T1000 (cell line): ENCODE results near the gene ASGR1.

Experiments
- DNase-seq: peaks from one replicate; lab custom pipeline; 2025; ENCODE audit warnings: mixed read lengths; lab: John Stamatoyannopoulos, UW

ASGR1 gene

DNA sequence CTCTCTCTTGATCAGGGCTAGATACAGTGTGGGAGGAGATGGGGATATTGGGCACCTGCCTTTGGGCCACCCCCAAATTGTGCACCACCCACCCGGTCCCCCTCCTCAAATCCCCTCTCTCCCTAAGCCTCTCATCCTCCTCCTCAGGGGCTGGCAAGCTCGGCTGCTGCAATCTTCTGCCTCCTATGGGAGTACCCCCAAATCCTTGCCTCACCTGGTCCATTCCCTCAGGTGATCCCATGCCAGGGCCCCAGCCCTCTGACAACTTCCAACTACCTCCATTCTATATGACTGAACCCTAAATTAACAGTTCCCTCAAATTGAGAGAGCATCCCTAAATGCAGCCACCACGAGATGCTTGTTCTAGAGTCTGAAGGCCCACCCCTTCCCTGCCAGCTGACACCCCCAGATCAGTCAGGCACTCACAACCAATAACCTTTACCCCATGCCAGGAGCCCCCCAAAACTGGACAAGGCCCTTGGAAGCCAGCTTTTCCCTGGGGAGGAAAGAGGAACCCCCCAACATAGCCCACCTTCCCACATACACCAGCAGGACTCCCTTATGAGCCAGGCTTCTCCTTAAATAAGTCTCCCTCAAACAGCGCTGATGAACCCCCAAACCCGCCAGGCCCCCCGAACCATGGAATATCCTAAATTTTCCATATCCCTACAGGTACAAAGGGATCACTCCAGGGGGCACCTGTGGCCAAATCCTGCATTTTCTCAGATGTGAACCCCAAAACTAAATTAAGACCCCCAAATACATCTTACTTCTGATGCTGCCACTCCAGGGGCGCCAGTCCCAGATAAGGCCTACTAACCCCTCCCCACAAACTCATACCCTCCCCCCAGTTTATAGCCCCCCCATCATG is 37.3 kb upstream of the ASGR1 start:
- DNase-seq, result no peak

DNA sequence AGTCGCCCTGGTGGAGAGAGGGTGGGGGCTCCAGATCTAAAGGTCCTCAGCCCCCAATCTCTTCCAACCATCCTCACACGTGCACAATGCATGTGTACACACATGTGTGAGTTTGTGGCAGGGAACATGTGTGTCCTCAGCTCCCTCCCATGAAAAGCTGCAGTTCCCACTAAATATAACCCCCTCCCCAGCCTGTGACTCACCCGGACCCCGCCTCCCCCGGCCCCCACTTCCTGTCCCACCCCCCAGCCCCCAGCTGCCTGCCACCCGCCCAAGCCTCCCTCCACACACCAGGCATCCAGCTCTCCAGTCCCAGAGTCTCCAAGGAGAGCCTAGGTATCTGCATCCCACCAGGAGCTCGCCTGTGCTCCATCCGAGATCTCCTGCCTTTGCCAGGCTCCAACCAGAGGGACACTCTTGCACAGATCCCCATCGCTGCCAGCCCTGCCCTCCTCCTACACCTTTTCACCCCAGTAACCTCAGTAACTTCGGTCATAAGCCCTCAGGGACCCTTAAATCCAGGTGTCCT is 36.5 kb upstream of the ASGR1 start:
- DNase-seq, result no peak

DNA sequence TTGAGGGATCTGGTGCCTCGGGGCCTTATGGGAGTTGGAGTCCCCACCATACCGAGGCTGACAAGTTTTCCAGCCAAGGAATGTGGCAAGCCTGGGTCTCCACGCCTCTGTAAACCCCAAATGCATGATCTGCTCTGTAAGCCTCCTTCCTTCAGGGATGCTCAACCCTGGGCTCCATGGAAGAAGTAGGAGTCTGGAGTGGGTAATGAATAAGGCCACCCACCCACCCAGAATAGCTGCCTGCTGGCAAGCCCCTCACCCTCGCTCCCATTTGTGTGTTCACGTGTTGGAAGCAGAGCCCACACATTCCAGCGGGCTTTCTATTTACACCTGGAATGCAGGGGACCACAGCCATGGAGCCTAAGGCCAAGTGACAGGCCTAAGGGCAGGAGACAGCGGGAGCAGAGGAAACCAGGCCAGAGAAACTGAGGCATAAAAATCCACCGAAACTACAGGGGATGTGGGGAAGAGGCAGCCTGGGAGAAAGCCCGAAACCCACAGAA is 36.0 kb upstream of the ASGR1 start:
- no peak for DNase-seq

DNA sequence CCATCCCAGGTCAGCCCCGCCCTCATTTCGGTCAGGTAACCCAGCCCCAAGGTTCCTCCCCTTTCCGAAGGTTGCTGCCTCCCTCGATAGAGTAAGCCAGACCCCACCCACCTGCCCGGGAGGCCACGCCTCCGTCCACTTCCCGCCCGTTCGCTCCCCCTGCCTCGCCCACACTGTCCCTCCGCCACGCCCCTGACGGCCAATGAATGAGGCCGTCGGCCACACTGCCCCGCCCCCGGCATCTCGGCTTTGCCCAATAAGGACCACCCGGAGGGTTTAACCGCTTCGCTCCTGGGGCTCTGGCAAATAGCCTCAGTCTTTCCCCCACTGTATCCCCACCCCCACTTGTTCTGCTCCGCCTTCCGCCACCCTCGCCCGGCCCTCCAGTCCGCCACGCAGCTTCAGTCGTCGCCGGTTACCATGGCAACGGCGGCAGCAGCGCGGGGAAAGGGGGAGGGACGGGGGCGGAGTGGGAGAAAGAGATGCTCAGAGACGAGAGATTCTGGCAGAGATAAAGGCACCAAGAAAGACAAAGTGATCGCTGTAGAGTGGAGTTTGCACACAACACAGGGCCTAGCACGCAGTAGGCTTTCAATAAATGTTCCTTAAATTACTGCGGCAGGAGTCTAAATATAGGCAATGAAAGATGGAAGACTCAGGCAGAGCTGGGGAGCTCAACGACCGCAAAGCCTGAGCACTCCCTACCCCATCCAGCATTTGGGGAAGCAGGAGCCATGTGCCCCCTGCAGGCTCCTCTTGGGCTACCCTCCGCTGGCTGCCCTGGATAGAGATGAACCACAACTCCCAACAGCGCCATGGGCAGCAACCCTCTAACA is 35.3 kb upstream of the ASGR1 start:
- DNase-seq, result peak; percentile 98

DNA sequence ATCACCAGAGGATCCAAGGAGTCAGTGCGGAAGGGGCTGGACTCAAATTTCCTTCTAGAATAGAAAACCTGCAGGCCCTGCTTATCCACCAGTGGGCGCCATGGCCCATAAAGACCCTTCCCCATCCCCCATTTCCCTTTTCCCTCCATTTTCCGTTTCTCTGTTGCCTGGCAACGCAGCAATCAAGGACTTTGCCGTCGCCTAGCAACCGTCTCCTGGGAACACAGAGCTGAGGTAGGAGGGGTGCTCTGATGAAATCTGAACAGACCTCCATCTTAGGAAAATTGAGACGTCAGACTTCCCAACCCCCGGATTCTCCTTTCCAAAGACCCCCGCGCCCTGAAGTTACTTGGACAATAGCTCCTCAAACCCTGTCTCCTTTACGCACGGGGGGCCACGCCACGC is 34.7 kb upstream of the ASGR1 start:
- DNase-seq, result peak; percentile 83

DNA sequence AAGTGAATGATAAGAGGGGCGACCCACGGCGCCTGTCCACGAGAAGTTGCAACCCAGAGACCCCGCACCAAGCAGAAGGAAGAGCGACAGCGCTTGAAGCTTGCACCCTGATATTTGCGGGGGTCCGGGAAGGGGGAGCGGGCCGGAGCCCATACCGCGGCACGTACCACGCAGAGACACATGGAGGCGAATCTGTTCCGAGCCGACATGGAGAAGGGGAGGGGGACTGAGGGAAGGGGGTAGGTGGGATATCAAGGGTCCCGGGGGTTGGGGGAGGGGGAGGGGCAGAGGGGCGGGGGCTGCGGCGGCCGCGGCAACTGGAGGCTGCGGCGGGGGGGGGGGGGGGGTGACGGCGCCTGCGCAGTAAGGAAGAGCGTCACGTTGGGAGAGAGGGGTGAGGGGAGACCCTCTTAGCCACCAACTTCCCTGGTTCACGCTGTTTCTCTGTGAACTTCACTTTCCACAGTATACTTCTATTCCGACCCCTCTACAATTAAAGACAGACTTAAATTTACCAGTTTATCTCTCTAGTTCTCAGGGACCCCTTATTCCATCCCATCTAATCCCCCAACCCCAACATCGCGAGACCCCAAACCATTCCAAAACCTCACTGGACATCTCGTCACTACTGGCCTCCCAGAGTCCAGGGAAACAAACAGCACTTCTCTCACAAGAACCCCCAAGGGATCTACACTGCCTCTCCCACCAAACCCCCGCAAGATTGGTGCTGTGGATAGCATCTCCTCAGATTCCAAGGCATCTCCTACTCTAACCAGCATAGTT is 32.5 kb upstream of the ASGR1 start:
- no peak for DNase-seq

DNA sequence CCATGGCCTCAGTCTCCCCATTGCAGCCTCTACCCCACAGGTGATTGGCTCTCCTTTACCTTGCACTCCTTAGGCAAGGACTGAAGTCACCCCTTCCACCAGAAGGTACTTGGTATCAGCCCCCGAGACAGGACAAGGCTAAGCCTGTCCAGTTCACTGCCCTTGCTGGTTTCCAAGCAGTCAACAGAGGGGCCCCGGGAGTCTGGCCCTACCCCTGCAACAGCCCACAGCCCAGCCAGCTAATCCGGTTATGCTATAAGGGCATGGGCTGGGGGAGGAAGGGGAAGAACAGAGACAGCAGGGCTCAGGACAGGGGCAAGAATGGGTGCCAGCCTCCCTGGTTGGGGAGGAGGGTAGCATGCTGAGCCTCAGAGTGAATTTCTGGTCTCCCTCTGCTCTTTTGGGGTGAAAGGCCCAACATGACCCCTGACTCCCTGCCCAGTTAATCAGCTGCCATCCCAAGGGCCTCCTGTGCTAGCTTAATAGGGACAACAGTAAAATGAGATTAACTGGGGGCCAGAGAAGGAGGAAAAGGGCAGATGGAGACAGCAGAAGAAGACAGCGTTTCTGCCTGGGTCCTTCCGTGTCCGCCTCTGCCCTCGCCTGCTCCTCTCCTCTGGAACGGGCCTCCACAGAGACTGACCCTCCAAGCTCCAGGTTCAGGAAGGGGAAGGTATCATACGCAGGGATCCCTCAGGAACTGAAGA is 29.7 kb upstream of the ASGR1 start:
- no peak for DNase-seq

DNA sequence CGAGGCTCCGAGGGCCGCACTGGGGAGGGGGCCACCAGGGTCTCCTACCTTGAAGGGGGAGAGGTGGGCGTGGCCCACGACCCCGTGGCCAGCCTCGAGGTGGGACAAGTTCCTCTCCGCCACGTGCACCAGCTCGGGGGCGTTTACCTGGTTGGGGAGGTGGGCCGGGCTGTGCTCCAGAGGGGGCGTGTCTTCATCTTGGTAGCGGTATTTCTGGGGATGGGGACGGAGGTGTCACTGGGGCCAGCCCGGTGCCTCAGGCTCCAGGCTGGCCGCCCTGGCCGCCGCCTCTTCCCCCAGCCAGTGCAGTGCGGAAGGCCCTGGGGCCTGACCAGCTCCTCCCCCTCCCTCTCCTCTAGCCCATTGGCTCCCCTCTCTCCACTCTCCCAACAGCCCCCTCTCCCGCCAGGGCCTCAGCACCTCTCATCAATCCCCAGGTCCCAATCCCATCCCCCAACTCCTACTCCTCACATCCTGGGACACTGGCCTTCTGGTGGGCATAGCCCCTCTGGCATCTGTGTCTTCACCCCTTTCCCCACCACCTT is 28.9 kb upstream of the ASGR1 start:
- no peak for DNase-seq

DNA sequence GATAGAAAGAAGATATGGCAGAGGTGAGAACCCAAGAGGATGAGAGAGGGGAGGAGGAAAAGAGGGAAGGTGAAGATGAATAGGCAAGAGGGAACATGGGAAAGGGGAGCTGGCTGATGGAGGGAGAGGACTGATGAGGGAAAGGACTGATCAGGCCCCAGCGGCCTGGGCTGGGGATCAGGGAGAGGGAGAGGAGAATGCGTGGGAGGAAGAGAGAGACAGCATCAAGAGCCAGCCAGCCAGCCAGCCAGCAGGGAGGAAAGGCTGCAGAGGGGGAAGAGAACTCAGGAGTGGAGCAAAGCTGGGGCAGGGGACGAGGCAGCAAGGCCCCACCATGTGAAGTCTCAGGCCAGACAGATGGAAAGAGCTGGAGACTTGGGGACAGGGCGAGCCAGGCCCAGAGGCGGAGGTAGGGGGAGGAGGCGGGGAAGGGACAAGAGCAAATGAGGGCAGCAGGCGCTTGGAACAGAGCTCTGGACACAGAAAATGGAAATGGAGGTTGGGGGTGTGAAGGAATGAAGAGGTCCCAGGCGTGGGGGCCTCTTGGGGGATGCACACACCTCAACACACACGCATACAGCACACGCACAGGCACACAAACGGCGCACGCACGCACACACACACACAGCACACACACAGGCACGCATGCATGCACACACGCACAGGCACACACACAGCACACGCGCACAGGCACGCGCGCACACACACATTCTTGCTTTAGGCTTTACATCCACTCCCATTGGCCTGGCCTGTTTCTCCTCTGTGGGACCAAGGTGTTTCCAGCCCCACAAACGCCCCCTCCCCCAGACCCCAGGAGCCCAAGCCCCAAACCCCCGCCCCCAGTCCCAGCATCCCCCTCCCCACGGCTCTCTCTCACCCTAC is 28.2 kb upstream of the ASGR1 start:
- DNase-seq, result no peak

DNA sequence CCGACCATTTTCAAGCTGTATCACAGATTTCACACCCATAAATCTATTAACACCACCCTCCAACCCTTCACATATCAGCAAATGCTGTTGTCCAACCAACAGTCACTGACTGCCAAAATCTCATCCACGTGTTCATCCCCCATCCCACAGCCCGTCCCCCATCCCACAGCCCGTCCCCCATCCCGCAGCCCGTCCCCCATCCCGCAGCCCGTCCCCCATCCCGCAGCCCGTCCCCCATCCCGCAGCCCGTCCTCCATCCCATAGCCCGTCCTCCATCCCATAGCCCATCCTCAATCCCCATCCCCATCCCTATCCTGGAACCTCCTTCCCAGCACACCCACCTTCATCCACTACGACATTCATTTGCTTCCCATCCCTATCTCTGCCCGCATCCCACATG is 26.4 kb upstream of the ASGR1 start:
- DNase-seq, result no peak

DNA sequence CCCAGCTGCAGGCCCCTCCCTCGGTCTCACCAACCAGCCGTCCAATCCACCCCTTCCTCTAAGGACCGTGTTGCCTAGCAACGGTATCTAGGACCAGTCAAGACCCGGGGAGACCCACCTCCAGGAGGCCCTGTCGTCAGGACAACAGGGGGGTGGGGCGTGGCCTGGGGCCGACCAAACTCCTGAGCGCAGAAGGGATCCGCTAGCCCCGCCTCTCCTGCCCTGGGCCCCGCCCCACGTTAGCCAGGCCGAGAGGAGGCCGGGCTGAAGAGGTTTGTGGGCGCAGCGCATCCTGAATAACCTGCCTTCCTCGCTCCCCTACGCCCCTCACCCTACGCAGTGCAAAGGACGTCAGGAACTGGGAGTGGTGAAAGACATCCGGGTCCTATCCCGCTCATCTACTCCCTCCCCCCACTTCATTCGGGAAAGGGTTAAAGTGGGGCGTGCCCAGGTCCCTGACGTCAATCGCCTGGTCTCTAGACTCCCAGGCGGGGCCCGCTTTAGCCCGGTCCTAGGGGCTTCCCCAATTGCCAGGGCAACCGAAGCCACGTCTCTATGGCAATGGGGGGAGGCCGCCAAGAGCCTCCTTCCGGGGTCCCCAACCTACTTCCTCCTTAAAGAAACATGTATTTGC is 25.8 kb upstream of the ASGR1 start:
- peak; percentile 70 for DNase-seq

DNA sequence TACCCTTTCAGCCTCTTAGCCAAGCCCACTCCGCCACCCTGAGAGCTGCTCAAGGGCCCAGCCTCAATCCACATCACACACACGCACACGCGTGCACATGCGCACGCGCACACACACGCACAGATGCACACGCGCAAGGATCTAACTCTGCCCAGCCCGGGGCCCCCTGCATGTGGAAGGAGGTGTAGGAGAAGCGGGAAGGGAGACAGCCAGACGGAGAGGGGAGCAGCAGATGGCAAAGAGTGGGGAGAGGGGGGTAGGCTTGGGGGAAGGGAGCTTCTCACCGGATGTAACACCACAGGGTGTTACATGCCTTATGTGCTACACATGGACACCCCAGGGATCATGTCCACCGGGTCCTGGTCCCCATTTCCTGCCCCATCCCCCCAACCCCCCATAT is 25.2 kb upstream of the ASGR1 start:
- no peak for DNase-seq

DNA sequence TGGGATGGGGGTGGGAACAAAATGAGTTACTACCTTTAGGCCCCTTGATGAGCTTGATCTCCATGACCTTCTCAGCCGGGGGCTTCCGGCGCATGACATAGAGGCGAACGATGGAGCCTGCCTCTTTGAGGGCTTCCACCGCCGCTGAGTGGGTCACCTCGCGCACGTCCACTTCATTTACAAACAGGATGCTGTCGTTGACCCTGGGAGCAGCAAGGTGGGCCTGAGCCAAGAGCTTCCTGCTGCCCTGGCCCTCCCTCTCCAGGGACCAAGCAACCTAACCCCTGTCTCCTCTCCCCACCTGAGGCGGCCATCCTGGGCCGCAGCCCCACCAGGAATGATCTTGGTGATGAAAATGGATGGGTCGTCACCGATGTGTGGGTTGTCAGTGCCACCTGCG is 24.2 kb upstream of the ASGR1 start:
- no peak for DNase-seq

DNA sequence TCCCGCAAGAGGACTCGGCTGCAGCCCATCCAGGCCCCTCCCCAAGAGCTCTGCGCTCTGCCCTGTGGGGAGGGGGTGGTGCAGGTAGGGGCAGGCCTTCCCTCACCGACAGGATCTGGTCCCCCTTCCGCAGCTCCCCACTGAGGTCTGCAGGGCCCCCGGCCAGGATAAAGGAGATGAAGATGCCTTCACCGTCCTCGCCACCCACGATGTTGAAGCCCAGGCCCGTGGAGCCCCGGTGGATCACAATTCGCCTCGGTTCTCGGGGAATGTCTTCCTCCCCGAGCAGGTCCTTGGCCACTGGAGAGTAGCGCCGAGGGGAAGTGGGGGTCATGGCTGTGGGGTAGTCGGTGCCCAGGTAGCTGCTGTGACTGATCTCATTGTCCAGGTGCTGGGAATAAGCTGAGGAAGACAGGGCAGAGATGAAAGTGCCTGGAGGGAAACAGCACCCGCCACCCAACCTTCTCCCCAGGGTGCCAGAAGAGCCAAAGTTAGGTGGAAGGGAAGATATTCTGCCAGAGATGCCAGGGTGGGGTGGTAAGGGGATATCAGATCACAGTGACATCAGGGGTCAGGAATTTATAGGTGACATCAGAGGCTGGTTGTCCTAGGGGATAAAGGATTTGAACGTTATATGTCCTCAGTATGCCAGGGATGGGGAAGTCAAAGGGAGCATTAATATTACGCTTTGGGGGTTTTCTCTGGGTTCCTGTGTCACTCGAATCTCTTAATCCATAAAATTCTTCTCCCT is 17.7 kb upstream of the ASGR1 start:
- no peak for DNase-seq

DNA sequence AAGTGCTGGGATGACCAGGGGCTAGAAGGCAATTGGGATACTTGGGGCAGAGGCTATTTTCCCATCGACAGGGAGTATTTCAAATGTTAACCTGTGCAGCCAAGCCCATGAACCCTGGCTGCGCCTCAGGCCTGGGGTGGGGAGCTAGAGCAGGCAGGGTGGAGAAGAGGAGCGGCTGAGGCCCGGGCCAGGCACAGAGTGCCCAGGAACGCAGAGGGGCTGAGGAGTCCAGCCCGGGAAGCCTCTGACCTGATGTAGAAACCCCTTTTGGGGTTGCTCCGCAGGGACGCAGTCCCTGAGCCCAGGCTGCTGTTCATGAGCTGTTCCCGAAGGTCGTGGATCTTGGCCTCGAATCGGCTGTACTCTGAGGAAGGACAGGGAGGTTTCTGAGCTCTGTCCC is 16.8 kb upstream of the ASGR1 start:
- DNase-seq, result no peak

DNA sequence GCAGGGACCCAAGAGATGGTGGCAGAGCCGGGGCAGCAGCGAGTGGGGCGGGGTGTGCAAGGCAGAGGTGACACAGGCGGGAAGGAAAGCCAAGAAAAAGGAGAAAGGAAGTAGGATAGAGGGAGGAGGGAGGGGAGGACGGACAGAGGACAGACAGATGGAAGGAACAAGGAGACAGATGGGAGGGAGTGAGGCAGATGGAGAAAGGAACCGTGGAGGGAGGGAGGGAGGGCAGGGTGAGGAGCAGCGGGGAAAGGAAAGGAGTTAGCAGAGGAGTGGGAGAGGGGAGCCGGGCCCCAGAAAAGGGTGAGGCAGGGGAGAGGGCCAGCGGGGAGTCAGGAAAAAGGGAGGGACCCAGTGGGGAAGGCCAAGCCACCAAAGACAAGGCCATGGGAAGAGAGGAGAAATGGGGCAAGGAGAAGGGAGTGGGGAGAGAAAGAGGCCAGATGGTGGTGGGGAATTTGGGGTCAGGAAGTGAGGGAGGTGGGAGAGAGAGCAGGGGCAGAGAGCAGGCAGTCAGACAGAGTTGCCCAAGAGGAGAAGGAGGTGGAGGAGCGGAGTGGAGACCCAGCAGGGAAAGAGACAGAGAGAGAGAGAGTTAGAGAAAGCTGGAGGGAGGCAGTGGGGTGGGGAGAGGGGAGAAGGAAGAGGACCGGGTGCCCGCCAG is 13.2 kb upstream of the ASGR1 start:
- no peak for DNase-seq

DNA sequence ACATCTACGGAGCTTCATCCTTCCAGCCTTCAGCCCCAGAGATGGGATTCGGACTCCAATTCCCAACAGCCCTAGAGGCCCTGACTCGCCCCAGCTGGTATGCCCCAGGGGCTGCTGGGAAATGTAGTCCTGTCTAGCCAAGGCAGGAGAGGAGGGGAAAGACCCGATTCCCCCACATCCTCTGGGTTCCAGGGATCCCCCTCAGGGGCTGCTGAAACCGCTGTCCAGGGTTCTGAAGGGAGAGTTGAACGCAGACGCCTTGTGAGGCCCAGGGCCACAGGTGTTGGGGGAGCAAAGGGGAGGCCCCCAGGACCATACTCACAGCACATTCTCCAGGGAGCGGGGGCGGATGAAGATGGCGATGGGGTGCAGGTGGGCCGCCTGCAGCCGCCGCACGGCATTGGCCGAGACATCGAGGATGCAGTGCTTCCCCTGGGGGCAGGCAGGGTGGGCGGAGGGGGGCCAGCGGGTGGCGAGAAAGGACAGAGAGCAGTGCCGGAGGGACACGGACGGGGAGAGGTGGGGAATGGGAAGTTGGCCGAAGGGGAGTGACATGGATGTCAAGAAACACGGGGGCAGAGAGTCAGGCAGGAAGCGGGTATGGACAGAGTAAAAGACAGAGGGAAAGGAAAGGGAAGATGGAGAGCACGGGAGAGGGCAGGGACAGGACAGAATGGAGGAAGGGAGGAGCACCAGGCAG is 12.6 kb upstream of the ASGR1 start:
- no peak for DNase-seq

DNA sequence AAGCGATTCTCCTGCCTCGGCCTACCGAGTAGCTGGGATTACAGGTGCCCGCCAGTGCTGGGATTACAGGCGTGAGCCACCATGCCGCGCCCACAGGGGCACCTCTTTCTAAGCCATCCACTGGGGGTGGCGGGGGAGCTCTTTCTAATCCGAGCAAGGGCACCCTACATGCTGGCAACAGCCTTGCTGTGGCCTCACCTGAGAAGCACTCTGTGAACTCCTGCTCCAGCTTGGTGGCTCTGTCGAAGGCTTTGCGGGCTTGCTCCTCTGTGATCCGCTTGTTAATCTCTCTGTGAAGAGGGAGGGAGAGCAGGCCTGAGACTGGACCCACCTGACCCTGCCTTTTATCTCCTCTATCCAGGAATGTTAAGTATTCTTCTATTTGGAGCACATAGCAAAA is 11.9 kb upstream of the ASGR1 start:
- no peak for DNase-seq
